ENCODE results near the gene VPS37C.

VPS37C gene

GRCh38 chr11:61121917-61122316 is 39.3 kb downstream of the VPS37C start:
- no peak overlapping the region for H3K27ac ChIP-seq
- no peak for TF ChIP-seq ZFX (IDR thresholded peaks at IDR 0.05)
- no peak for TF ChIP-seq CTCF (conservative IDR thresholded peaks at IDR 0.05)

DNA sequence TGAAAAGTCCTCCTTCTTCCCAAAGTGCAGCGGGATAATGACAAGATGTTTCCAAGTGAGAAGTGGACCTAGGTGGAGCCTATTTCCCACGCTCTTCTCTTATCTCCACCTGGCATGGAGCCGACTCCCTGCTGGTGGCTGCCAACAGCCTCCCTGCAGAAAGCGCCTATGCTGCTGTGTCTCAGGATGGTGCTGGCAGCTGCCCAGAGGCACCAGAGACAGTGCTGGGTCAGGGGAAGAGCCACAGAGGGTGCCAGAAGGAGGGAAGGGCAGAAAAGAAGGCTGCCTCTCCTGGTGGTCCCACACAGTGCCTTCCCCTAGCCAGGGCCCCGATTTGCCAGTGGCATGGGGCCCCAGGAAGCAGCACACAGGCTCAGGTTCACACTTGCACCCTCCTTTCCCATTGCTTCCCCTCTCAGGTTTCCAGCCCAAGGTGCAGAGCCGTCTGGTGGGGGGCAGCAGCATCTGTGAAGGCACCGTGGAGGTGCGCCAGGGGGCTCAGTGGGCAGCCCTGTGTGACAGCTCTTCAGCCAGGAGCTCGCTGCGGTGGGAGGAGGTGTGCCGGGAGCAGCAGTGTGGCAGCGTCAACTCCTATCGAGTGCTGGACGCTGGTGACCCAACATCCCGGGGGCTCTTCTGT is 39.9 kb downstream of the VPS37C start:
- no peak for TF ChIP-seq CTCF (conservative IDR thresholded peaks at IDR 0.05)
- no peak for TF ChIP-seq ZFX (IDR thresholded peaks at IDR 0.05)
- H3K27ac ChIP-seq, result no peak overlapping the region

DNA sequence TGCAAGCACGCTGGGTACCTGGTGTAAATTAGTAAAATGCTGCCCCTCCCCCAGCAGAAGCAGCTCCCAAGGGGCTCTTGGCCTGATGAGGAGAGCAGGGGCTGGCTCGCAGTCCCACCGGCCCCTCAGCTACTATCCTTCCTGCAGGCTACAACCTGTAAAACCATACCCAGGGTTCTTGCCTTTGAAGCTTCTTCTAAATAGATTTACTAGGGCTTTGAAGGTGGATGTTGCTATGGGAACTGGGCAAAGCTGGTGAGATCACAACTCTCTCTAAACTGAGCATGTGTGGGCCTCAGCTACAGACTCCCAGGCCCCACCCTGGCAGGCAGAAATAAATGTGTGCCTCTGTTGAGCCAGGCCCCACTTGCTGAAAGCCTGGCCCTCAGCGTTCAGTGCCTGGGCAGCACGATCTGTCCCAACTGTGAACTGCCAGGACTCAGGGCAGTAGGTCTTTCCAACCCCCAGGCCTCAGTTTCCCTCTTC is 40.5 kb downstream of the VPS37C start:
- no peak overlapping the region for H3K27ac ChIP-seq
- TF ChIP-seq ZFX (IDR thresholded peaks at IDR 0.05), result no peak
- no peak for TF ChIP-seq CTCF (conservative IDR thresholded peaks at IDR 0.05)

GRCh38 chr11:61120099-61120705 is 41.0 kb downstream of the VPS37C start:
- no peak overlapping the region for H3K27ac ChIP-seq
- TF ChIP-seq ZFX (IDR thresholded peaks at IDR 0.05), result no peak
- TF ChIP-seq CTCF (conservative IDR thresholded peaks at IDR 0.05), result no peak

GRCh38 chr11:61119571-61119970 is 41.7 kb downstream of the VPS37C start:
- H3K27ac ChIP-seq, result no peak overlapping the region
- TF ChIP-seq ZFX (IDR thresholded peaks at IDR 0.05) (no peak), CTCF (conservative IDR thresholded peaks at IDR 0.05) (no peak)

- no peak for TF ChIP-seq ZFX (IDR thresholded peaks at IDR 0.05)
- TF ChIP-seq CTCF (conservative IDR thresholded peaks at IDR 0.05), result no peak
- H3K27ac ChIP-seq, result no peak overlapping the region
These were observed 42.2 kb downstream of the VPS37C start for GRCh38 chr11:61119055-61119454.

- TF ChIP-seq ZFX (IDR thresholded peaks at IDR 0.05), result no peak
- TF ChIP-seq CTCF (conservative IDR thresholded peaks at IDR 0.05), result no peak
- no peak overlapping the region for H3K27ac ChIP-seq
These were observed 42.8 kb downstream of the VPS37C start for GRCh38 chr11:61118406-61118805.
